ENCODE results near the gene GPR89B. TPM values are rescaled to one million over a fixed set of nuclear protein-coding genes. Genes with fewer than 3 reads are reported as not detected.
"Not testable (repeated sequence)": the region's sequence is repeated elsewhere in the genome, so short reads cannot be mapped to it uniquely, and the experiment has no call there.

The GPR89B gene
- total and polyA plus RNA-seq, 9 of the 15 experiments (the other 6 are each of a cell fraction or from before 2014, with no cell fraction given) = 9.3 to 39.3 (median 19.6) TPM

GRCh38 chr1:148010527-148010926, 82.3 kb downstream of the GPR89B start:
- POLR2A ChIA-PET = interaction anchor here (0.6 kb wide), 1 partner anchor 608 kb away, joined by 4 read pairs; no protein-coding TSS in a partner anchor
- ATAC-seq (no peak), DNase-seq (ENCODE audit: extremely low read depth in 1 of 4, low spot score in 3 of 4) (no peak), FAIRE-seq (no peak)
- Histone ChIP-seq H3K4me1 (replicated peaks in 1 of 2; ENCODE audit: control insufficient read depth in 2 of 2, insufficient read depth in 2 of 2, low read length in 2 of 2) (no peaks in the 10 kb centered on the region), H3K9me1 (ENCODE audit: control insufficient read depth, insufficient read depth, low read length) (no peaks in the 10 kb centered on the region), H3K4me2 (ENCODE audit: insufficient read depth, low read length) (no peak overlapping the region), H3K9ac (ENCODE audit: insufficient read depth in 1 of 2, low read depth in 2 of 2, low read length in 2 of 2) (no peak overlapping the region), H3K27me3 (ENCODE audit: control insufficient read depth in 2 of 2, insufficient read depth in 2 of 2, low read length in 2 of 2) (no peaks in the 10 kb centered on the region), H2AFZ (ENCODE audit: low read depth, low read length) (no peak overlapping the region), H3K9me3 (replicated peaks; ENCODE audit: control insufficient read depth, insufficient read depth, low read depth, low read length) (no peaks in the 10 kb centered on the region), H3K36me3 (ENCODE audit: control insufficient read depth, insufficient read depth, low read length) (no peaks in the 10 kb centered on the region), H3K27ac (ENCODE audit: extremely low read depth, low read depth, low read length) (no peak overlapping the region), H4K20me1 (replicated peaks; ENCODE audit: control insufficient read depth, insufficient read depth, low read length) (no peaks in the 10 kb centered on the region), H3K79me2 (ENCODE audit: control insufficient read depth, insufficient read depth, low read length) (no peaks in the 10 kb centered on the region), H3K4me3 (no peak overlapping the region)
- intact Hi-C loops (cut with micrococcal nuclease) = no loop called here
- BruUV-seq (replicated peaks) = no TSS peak
- TF ChIP-seq BCLAF1 (IDR thresholded peaks at IDR 0.05; ENCODE audit: borderline replicate concordance in 1 of 2, control insufficient read depth in 1 of 2, low read depth in 2 of 2, low read length in 1 of 2) (no peak), ATF3 (IDR thresholded peaks at IDR 0.05) (peak; percentile 62), ATF3 (CRISPR knock-in tag; conservative IDR thresholded peaks at IDR 0.05) (no peak)
- CTCF ChIA-PET (ENCODE audit: low intra/inter-chr PET ratio) = no interaction called here
- 86% methylated on average over 1 of the region's 1 CpG for WGBS (ENCODE audit: insufficient coverage, low coverage, missing lambda C conversion rate)
- in situ Hi-C loops (cut with MboI) = no loop called here

GRCh38 chr1:148013177-148014144, 85.2 kb downstream of the GPR89B start:
- H3K9me1 ChIP-seq (ENCODE audit: control insufficient read depth, insufficient read depth, low read length); H4K20me1 ChIP-seq (replicated peaks; ENCODE audit: control insufficient read depth, insufficient read depth, low read length); H3K27ac ChIP-seq (ENCODE audit: extremely low read depth, low read depth, low read length); BruUV-seq (replicated peaks); H3K79me2 ChIP-seq (ENCODE audit: control insufficient read depth, insufficient read depth, low read length); in situ Hi-C loops (cut with MboI); FAIRE-seq; H3K27me3 ChIP-seq (ENCODE audit: control insufficient read depth in 2 of 2, insufficient read depth in 2 of 2, low read length in 2 of 2); H3K9me3 ChIP-seq (replicated peaks; ENCODE audit: control insufficient read depth, insufficient read depth, low read depth, low read length); H3K36me3 ChIP-seq (ENCODE audit: control insufficient read depth, insufficient read depth, low read length); intact Hi-C loops (cut with micrococcal nuclease); H2AFZ ChIP-seq (ENCODE audit: low read depth, low read length); POLR2A ChIA-PET; ATAC-seq; H3K4me2 ChIP-seq (ENCODE audit: insufficient read depth, low read length); H3K4me3 ChIP-seq; DNase-seq (ENCODE audit: extremely low read depth in 1 of 4, low spot score in 3 of 4); H3K9ac ChIP-seq (ENCODE audit: insufficient read depth in 1 of 2, low read depth in 2 of 2, low read length in 2 of 2); CTCF ChIA-PET (ENCODE audit: low intra/inter-chr PET ratio); H3K4me1 ChIP-seq (replicated peaks in 1 of 2; ENCODE audit: control insufficient read depth in 2 of 2, insufficient read depth in 2 of 2, low read length in 2 of 2): not testable (repeated sequence)
- WGBS (ENCODE audit: insufficient coverage, low coverage, missing lambda C conversion rate) = 92% methylated on average over 28 of the region's 48 CpGs

Data from K562 (cell line).